Kidney (tissue), 14 donors: ENCODE results near the gene HNF1A. TPM values are rescaled to one million over a fixed set of nuclear protein-coding genes. Genes with fewer than 3 reads are reported as not detected.
"Not testable (repeated sequence)": the region's sequence is repeated elsewhere in the genome, so short reads cannot be mapped to it uniquely, and the experiment has no call there.

Experiments used
- DNase-seq, 5 donors: peaks; one replicate each; pipeline ENCODE4 v3.0.0-alpha.2; 2013 to 2020
- FAIRE-seq: peaks from 2 replicates; lab custom pipeline; 2012; peaks lifted over from hg19 to GRCh38; lab: Jason Lieb, UNC
- H3K27ac ChIP-seq, 2 donors: one replicate each; pipeline ENCODE4 v1.7.0; 2013; ENCODE audit warnings: low read depth in 2 of 2, low read length in 2 of 2, inconsistent platforms in 1 of 2
- H3K27me3 ChIP-seq: one replicate; pipeline ENCODE4 v1.7.1; 2013; ENCODE audit warnings: low read length, inconsistent platforms; ENCODE audit not compliant: control insufficient read depth, insufficient read depth
- H3K36me3 ChIP-seq, 3 donors: one replicate each; pipeline versions ENCODE4 v1.7.0 to v1.7.1; 2013; ENCODE audit warnings: low read length in 3 of 3, control low read depth in 1 of 3, inconsistent platforms in 1 of 3; ENCODE audit not compliant: insufficient read depth in 3 of 3, control insufficient read depth in 2 of 3
- H3K4me1 ChIP-seq, 3 donors: one replicate each; pipeline versions ENCODE4 v1.7.0 to v1.7.1; 2013; ENCODE audit warnings: low read length in 3 of 3, inconsistent platforms in 1 of 3, low read depth in 1 of 3; ENCODE audit not compliant: control insufficient read depth in 2 of 3, insufficient read depth in 2 of 3
- H3K4me3 ChIP-seq, 3 donors: one replicate each; pipeline versions ENCODE4 v1.7.0 to v1.8.1; 2013; ENCODE audit warnings: low read length in 3 of 3, control low read depth in 1 of 3, inconsistent platforms in 1 of 3
- H3K9ac ChIP-seq, 3 donors: one replicate each; pipeline versions ENCODE4 v1.7.0 to v1.7.1; 2013; ENCODE audit warnings: low read length in 3 of 3, control low read depth in 1 of 3, inconsistent platforms in 1 of 3
- H3K9me3 ChIP-seq, 3 donors: one replicate each; pipeline versions ENCODE4 v1.7.0 to v1.7.1; 2013; ENCODE audit warnings: low read length in 3 of 3, control low read depth in 1 of 3, inconsistent platforms in 1 of 3; ENCODE audit not compliant: control insufficient read depth in 2 of 3, insufficient read depth in 1 of 3
- CTCF ChIP-seq: IDR thresholded peaks from 3 replicates; pipeline ENCODE4 v1.5.1; 2012; ENCODE audit warnings: mild to moderate bottlenecking, moderate library complexity, borderline replicate concordance; ENCODE audit not compliant: insufficient read depth; ENCODE audit errors: extremely low read depth
- intact Hi-C: fragments of 100-400 bp; cut with DNase I; formaldehyde crosslinking; loops from one replicate; pipeline ENCODE4 v1.11.1; 2022
- polyA plus RNA-seq: library from polyadenylated mRNA; stranded (reverse); fragments of 350-450 nt; fragmentation: Illumina TruSeq; extraction: RNeasy Lipid Tissue Mini Kit (QIAGEN cat#74804); gene quantifications from one replicate; pipeline ENCODE4 v1.2.3, GENCODE V29; 2014; ENCODE audit warnings: low read depth, low replicate concordance; ENCODE audit not compliant: insufficient read depth
- total RNA-seq: library from RNA; stranded (reverse); fragmentation: NEBNext Ultra II Directional; extraction: Animal tissue kit (Norgen Biotek cat#: 25700); gene quantifications from one replicate; pipeline ENCODE4 v1.2.1, GENCODE V29; 2021
- donor health status: control.
- donor health status: control.
- donor health status: control.
- donor health status: control.
- donor health status: control.
- donor health status: DM: yes; HTN: yes; CAD: no.
- donor health status: Normal renal cell carcinoma (clear cell type).

The HNF1A gene
- total and polyA plus RNA-seq, 2 donors from 2014 or later = 6.7 to 32.4 TPM

- FAIRE-seq (no peak), DNase-seq (peak in 1 of 5 donors; percentile 18)
- Histone ChIP-seq H3K36me3 (no peaks in the 10 kb centered on the region), H3K9ac (peak within 1 kb of the TSS in 2 of 3 donors; percentile 11 to 35), H3K27ac (peak within 1 kb of the TSS in 1 of 2 donors; percentile 32), H3K4me1 (peaks cover 0 to 6% (median 0%) of the 10 kb centered on the region in 3 donors), H3K27me3 (no peaks in the 10 kb centered on the region), H3K9me3 (no peaks in the 10 kb centered on the region), H3K4me3 (peak within 1 kb of the TSS; percentile 18 to 89 (median 88))
- no peak for TF ChIP-seq CTCF
- intact Hi-C loops = no loop called here
Measured at GRCh38 chr12:121038861-121039668, 60.7 kb downstream of the HNF1A start, which contains the start of gene OASL. Gene OASL (minus strand): TSS chr12:121039246. CDS start chr12:121038971, 275 bp downstream.

- Histone ChIP-seq H3K9ac (no peak overlapping the region), H3K4me3 (no peak overlapping the region), H3K4me1 (peaks cover 0 to 6% (median 0%) of the 10 kb centered on the region in 3 donors), H3K27me3 (no peaks in the 10 kb centered on the region), H3K9me3 (no peaks in the 10 kb centered on the region), H3K36me3 (no peaks in the 10 kb centered on the region), H3K27ac (no peak overlapping the region)
- no peak for FAIRE-seq
- no peak for DNase-seq
- intact Hi-C loops = no loop called here
- no peak for TF ChIP-seq CTCF
Measured at GRCh38 chr12:121043067-121043466, 64.7 kb downstream of the HNF1A start.

GRCh38 chr12:121047400-121047799 lies 69.1 kb downstream of the HNF1A start:
- H3K9ac ChIP-seq, intact Hi-C loops, H3K27ac ChIP-seq, FAIRE-seq, H3K4me3 ChIP-seq, H3K36me3 ChIP-seq, H3K9me3 ChIP-seq, H3K27me3 ChIP-seq, DNase-seq, H3K4me1 ChIP-seq: not testable (repeated sequence)

GRCh38 chr12:121048442-121048841 lies 70.1 kb downstream of the HNF1A start:
- Histone ChIP-seq H3K27ac (no peak overlapping the region), H3K9me3 (no peaks in the 10 kb centered on the region), H3K27me3 (no peaks in the 10 kb centered on the region), H3K4me3 (no peak overlapping the region), H3K36me3 (no peaks in the 10 kb centered on the region), H3K4me1 (no peaks in the 10 kb centered on the region), H3K9ac (no peak overlapping the region)
- no peak for TF ChIP-seq CTCF
- intact Hi-C loops = no loop called here
- FAIRE-seq (no peak), DNase-seq (no peak)
